ENCODE results near the gene FXYD1.

Gene FXYD1

DNA sequence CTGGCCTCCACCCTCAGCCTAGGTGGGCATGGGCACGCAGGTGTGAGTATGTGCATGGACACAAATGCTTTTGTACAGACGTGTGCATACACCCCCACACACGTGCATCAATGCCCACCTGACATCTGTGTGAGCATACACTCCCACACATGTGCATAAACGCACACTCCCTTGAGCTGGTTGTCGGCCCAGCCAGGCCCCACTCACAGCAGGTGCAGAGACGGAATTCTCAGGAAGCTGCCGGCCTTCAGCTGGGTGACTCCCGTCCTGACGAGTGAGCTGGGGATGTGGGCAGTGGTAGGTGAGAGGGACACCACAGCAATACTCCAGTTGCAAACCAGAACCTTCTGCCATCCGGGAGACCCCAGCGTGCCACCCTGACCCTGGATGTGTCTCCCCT, 4.8 kb upstream of the FXYD1 start:
- WGBS, 2 experiments: 88 to 91% methylated on average over 11 of the region's 11 CpGs
- no peak overlapping the region for H3K27ac ChIP-seq (ENCODE audit: insufficient read depth, low read depth, low read length, poor library complexity, severe bottlenecking)
- H3K4me3 ChIP-seq (ENCODE audit: insufficient read depth, low read depth, low read length): no peak overlapping the region
- no peaks in the 10 kb centered on the region for H3K36me3 ChIP-seq (ENCODE audit: control insufficient read depth, insufficient read depth, low read length)
- no peaks in the 10 kb centered on the region for H3K9me3 ChIP-seq (ENCODE audit: control insufficient read depth, low read length)
- H3K4me1 ChIP-seq (ENCODE audit: control insufficient read depth, insufficient read depth, low read length): peaks cover 31% of the 10 kb centered on the region
- no peaks in the 10 kb centered on the region for H3K27me3 ChIP-seq (ENCODE audit: control insufficient read depth, insufficient read depth, low read length, poor library complexity, severe bottlenecking)

DNA sequence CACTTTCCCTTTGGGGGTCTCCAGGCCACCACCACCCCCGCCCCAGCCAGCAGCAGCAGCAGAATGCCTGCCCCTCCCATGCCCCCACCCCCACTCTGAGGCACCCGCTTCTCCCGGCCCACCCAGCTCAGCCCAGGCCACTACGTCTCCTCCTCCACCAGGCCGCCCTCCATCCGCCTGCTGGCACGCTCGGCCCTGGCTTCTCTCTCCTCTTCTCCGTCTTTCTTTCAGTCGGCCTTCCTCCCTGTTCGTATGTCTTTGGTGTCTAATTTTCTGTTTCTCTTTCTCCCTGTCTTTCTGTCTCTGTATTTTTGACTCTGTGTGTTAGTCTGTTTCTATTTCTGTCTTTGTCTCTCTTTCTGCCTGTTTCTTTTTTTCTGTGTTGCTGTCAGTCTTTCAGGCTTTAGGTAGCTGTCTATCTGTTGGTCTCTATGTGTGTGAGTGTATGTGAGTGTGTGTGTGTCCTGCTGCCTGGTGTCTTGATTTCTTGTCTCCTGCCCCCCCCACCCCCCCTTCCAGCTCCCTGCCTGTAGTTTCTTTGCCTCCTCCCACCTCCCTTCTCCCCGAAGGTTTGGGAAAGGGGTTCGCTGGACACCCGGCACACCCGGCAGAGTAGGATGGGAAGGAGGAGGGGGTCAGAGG, 3.9 kb upstream of the FXYD1 start, which contains the start of gene LGI4:
TSS of gene LGI4 (minus strand) at position 459 of the 642 bp plus-strand sequence. CDS start at position 80, 379 bp downstream.
- Histone ChIP-seq H3K27me3 (ENCODE audit: control insufficient read depth, insufficient read depth, low read length, poor library complexity, severe bottlenecking) (no peaks in the 10 kb centered on the region), H3K9me3 (ENCODE audit: control insufficient read depth, low read length) (no peaks in the 10 kb centered on the region), H3K27ac (ENCODE audit: insufficient read depth, low read depth, low read length, poor library complexity, severe bottlenecking) (no peak within 1 kb of the TSS), H3K4me1 (ENCODE audit: control insufficient read depth, insufficient read depth, low read length) (peaks cover 40% of the 10 kb centered on the region), H3K4me3 (ENCODE audit: insufficient read depth, low read depth, low read length) (peak within 1 kb of the TSS; percentile 17), H3K36me3 (ENCODE audit: control insufficient read depth, insufficient read depth, low read length) (no peaks in the 10 kb centered on the region)
- WGBS, 2 experiments: 55 to 57% methylated on average over 10 to 14 of the region's 15 CpGs

DNA sequence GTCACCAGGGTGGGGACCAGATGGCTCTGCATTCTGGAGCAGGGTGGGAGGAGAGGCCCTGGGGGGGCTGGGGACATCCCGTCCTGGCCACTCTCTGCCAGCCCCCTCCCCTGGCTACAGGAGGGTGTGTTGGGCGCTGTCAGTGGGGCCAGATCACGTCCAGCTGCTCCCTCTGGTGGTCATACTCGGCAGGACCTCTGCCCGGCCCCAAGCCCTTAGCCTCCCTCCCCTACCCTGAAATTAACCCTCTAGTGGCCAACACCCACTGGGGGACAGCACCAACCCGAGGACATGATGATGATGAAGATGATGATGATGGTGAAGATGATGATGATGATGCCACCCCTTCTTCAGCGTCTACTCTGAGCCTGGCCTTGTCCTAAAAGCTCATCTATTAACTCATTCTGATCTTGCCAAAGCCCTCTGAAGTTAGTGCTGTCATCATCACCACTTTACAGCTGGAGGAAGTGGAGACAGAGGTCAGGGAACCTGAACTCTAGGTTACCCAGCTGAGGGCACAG, 3.2 kb upstream of the FXYD1 start:
- WGBS, 2 experiments: 0% methylated on average over 6 to 7 of the region's 7 CpGs
- Histone ChIP-seq H3K27ac (ENCODE audit: insufficient read depth, low read depth, low read length, poor library complexity, severe bottlenecking) (no peak overlapping the region), H3K4me1 (ENCODE audit: control insufficient read depth, insufficient read depth, low read length) (peaks cover 47% of the 10 kb centered on the region)

DNA sequence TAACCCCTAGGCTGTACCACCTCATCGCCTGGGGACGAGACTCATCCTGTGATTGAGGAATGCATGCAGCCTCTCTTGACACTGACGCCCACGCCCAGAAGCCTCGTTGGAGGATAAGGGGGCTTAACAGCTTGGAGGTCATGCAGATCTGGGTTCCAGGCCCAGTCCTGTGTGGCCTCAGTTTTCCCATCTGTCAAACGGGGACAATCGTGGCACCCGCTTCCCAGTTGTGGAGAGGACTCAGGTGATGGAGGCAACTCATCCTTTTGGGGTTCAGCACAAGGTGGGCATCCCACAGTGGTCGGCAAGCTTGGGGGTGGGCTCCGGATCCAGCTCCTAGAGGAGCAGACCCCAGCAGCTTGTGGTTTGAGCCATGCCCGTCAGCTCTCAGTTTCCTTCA, 2.4 kb upstream of the FXYD1 start:
- H3K4me3 ChIP-seq (ENCODE audit: insufficient read depth, low read depth, low read length): no peak overlapping the region
- H3K27ac ChIP-seq (ENCODE audit: insufficient read depth, low read depth, low read length, poor library complexity, severe bottlenecking): no peak overlapping the region
- H3K27me3 ChIP-seq (ENCODE audit: control insufficient read depth, insufficient read depth, low read length, poor library complexity, severe bottlenecking): no peaks in the 10 kb centered on the region
- H3K9me3 ChIP-seq (ENCODE audit: control insufficient read depth, low read length): no peaks in the 10 kb centered on the region
- H3K36me3 ChIP-seq (ENCODE audit: control insufficient read depth, insufficient read depth, low read length): no peaks in the 10 kb centered on the region
- WGBS, 2 experiments: 88 to 90% methylated on average over 11 of the region's 11 CpGs
- H3K4me1 ChIP-seq (ENCODE audit: control insufficient read depth, insufficient read depth, low read length): peaks cover 53% of the 10 kb centered on the region

More for the DNA sequence above, 3.2 kb upstream of the FXYD1 start:
- Histone ChIP-seq H3K4me3 (ENCODE audit: insufficient read depth, low read depth, low read length) (peak overlapping the region; percentile 17), H3K9me3 (ENCODE audit: control insufficient read depth, low read length) (no peaks in the 10 kb centered on the region), H3K27me3 (ENCODE audit: control insufficient read depth, insufficient read depth, low read length, poor library complexity, severe bottlenecking) (no peaks in the 10 kb centered on the region), H3K36me3 (ENCODE audit: control insufficient read depth, insufficient read depth, low read length) (no peaks in the 10 kb centered on the region)

DNA sequence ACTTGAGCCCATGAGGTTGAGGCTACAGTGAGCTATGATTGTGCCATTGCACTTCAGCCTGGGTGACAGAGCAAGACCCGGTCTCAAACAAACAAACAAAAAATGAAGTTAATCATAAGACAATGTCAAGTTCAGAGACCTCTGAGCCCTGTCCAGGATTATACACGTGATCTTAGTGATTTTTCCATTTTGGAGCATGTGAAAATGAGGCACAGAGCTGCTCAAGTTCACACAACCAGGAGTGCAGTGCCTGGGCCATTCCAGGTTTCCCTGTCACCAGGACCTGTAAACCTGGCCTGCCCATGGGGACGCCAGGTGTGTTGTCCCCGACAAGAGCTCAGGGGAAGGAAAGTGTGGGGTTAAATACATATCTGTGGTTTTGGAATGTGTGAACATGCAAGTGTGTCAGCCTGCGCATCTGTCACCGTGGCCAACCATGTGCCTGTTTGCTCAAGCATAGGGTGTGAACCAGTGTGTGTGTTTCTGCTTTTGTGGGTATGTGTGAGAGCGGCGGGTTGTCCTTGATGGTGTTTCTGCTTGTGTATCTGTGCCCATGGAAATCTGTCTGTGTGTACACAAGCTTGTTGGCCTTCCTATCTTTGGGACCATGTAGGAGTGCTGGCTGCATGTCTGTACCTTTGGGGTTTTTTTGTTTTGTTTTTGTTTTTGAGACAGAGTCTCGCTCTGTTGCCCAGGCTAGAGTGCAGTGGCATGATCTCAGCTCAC, 1.5 kb upstream of the FXYD1 start:
- Histone ChIP-seq H3K9me3 (ENCODE audit: control insufficient read depth, low read length) (no peaks in the 10 kb centered on the region), H3K36me3 (ENCODE audit: control insufficient read depth, insufficient read depth, low read length) (no peaks in the 10 kb centered on the region), H3K4me3 (ENCODE audit: insufficient read depth, low read depth, low read length) (no peak overlapping the region), H3K27ac (ENCODE audit: insufficient read depth, low read depth, low read length, poor library complexity, severe bottlenecking) (no peak overlapping the region), H3K4me1 (ENCODE audit: control insufficient read depth, insufficient read depth, low read length) (peaks cover 56% of the 10 kb centered on the region), H3K27me3 (ENCODE audit: control insufficient read depth, insufficient read depth, low read length, poor library complexity, severe bottlenecking) (peaks cover 9% of the 10 kb centered on the region)
- 92 to 94% methylated on average over 9 of the region's 9 CpGs for WGBS, 2 experiments

DNA sequence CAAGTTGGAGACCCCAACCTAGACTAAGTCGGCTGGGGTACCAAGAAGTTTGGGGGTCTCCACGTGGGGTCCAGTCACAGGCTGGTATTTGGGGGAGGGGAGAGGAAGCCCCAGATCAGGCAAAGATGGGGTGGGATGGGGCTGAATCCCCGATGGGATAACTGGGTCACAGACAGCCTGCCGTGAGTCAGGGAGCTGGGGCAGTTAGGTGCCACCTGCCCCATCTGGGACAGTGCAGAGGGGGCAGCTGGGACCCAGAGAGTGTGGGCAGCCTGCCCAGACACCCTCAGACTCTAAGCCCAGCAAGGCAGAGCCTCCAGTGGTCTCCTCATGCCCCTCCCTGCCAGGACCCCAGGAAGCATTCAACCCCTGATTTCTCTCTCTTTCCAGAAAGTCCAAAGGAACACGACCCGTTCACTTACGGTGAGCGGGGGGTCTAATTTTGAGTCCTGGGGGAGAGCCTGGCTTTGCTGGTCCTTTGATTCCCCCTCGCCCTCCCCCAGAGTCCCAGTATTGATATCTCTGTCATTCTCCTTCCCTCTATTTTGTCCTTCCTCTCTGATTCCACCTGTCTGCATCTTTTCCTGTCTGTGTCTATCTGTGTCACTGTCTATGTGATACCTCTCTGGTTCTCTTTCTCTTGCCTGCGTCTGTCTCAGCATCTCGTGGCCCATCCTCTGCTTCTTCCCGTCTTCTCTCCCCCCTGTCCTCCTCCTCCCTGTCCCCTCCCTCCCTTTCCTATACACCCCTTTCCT, 1.8 kb downstream of the FXYD1 start:
- 83 to 85% methylated on average over 12 of the region's 12 CpGs for WGBS, 2 experiments
- Histone ChIP-seq H3K9me3 (ENCODE audit: control insufficient read depth, low read length) (no peaks in the 10 kb centered on the region), H3K4me3 (ENCODE audit: insufficient read depth, low read depth, low read length) (no peak overlapping the region), H3K4me1 (ENCODE audit: control insufficient read depth, insufficient read depth, low read length) (peaks cover 58% of the 10 kb centered on the region), H3K36me3 (ENCODE audit: control insufficient read depth, insufficient read depth, low read length) (no peaks in the 10 kb centered on the region), H3K27ac (ENCODE audit: insufficient read depth, low read depth, low read length, poor library complexity, severe bottlenecking) (no peak overlapping the region), H3K27me3 (ENCODE audit: control insufficient read depth, insufficient read depth, low read length, poor library complexity, severe bottlenecking) (peaks cover 34% of the 10 kb centered on the region)

DNA sequence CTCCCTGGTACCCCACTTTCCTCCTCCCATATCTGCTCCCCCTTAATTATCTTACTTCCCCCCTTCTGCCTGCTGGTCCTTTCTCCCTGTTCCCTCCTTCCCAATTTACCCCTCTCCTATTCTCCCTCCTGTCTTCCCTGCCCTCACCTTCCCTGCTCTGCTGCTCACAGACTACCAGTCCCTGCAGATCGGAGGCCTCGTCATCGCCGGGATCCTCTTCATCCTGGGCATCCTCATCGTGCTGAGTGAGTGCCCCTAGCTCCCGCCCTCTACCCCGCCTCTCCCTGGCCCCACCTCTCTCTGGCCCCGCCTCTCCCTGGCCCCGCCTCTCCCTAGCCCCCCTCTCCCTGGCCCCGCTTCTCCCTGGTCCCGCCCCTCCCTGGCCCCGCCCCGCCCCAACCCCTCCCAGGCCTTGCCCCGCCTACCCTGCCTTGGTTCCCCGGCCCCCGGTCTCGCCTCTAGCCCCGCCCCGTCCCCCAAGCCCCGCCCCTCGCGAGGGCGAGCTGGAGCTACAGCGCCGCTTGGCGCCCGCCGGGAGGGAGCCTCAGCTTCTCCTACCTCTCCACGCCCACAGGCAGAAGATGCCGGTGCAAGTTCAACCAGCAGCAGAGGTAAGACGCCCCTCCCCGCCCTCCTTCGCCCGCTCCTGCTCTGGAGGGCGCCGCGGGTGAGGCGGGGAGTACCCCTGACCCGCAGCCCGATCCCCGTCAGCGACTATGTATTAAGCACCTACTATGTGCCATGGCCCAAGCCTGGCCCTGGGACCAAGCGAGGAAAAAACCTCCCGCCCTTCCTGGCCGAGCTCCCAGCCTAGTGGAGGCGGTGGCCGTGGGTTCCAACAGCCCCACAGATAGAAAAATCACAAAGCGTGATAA, 2.6 kb downstream of the FXYD1 start:
- Histone ChIP-seq H3K4me1 (ENCODE audit: control insufficient read depth, insufficient read depth, low read length) (peaks cover 53% of the 10 kb centered on the region), H3K4me3 (ENCODE audit: insufficient read depth, low read depth, low read length) (no peak overlapping the region)

DNA sequence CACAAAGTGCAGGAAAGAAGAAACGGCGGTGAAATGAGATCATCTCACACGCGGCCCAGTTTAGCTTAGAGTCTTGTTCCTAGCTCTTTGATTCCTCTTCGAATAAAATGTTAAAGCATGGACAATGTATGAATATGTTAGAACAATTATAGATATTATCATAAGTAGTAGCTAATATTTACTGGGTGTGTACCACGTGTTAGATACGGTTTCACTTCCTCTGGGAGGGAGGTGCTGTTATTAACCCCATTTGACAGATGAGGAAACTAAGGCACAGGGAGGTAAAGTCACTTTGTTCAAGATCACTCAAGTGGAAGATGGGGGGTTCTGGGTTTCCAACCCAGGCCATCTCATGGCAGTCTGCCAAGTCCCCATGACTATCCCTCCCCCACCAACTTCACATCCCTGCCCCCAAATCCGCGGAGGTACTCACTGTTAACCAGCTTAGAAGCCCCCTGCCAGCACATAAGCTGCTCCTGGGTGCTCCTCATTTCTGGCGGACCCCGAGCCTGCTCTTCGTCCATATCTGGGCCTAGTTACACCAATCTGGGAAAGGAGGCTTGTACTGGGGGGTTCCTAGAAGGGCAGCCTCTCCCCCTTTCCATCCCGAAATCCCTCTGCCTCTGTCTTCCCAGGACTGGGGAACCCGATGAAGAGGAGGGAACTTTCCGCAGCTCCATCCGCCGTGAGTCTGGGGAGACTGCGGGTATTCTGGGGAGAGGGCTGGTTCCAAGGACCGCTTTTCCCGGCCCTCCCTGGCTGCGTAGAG, 3.4 kb downstream of the FXYD1 start:
- Histone ChIP-seq H3K4me1 (ENCODE audit: control insufficient read depth, insufficient read depth, low read length) (peaks cover 53% of the 10 kb centered on the region), H3K4me3 (ENCODE audit: insufficient read depth, low read depth, low read length) (peak overlapping the region; percentile 31), H3K27me3 (ENCODE audit: control insufficient read depth, insufficient read depth, low read length, poor library complexity, severe bottlenecking) (peaks cover 34% of the 10 kb centered on the region), H3K9me3 (ENCODE audit: control insufficient read depth, low read length) (no peaks in the 10 kb centered on the region), H3K27ac (ENCODE audit: insufficient read depth, low read depth, low read length, poor library complexity, severe bottlenecking) (no peak overlapping the region), H3K36me3 (ENCODE audit: control insufficient read depth, insufficient read depth, low read length) (no peaks in the 10 kb centered on the region)
- 13 to 14% methylated on average over 20 to 21 of the region's 21 CpGs for WGBS, 2 experiments

More for the DNA sequence above, 2.6 kb downstream of the FXYD1 start:
- peaks cover 34% of the 10 kb centered on the region for H3K27me3 ChIP-seq (ENCODE audit: control insufficient read depth, insufficient read depth, low read length, poor library complexity, severe bottlenecking)
- WGBS, 2 experiments: 4% methylated on average over 44 to 46 of the region's 48 CpGs
- H3K9me3 ChIP-seq (ENCODE audit: control insufficient read depth, low read length): no peaks in the 10 kb centered on the region
- no peak overlapping the region for H3K27ac ChIP-seq (ENCODE audit: insufficient read depth, low read depth, low read length, poor library complexity, severe bottlenecking)
- H3K36me3 ChIP-seq (ENCODE audit: control insufficient read depth, insufficient read depth, low read length): no peaks in the 10 kb centered on the region

DNA sequence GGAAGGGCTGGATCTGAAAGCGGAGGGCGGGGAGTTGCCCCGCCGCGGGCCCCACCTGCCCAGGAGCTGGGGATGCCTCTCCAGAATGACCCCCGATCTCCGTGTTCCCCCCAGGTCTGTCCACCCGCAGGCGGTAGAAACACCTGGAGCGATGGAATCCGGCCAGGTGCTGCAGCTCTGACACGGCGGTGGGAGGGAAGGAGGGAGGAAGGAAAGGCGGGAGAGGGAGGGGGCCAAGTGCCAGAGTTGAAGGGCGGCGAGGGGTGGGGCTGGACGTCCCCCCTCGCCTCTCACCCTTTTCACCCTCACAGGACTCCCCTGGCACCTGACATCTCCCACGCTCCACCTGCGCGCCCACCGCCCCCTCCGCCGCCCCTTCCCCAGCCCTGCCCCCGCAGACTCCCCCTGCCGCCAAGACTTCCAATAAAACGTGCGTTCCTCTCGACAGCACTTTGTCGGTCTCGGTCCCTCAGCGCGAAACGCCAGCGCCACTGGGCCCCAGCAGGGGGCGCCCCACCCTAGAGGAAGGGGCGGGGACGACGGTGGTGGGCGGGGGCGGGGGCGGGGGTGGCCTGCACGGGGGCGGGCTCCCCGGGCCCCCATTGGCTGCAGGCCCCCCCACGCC, 4.1 kb downstream of the FXYD1 start:
- H3K36me3 ChIP-seq (ENCODE audit: control insufficient read depth, insufficient read depth, low read length): no peaks in the 10 kb centered on the region
- H3K9me3 ChIP-seq (ENCODE audit: control insufficient read depth, low read length): no peaks in the 10 kb centered on the region
- H3K4me1 ChIP-seq (ENCODE audit: control insufficient read depth, insufficient read depth, low read length): peaks cover 53% of the 10 kb centered on the region
- H3K4me3 ChIP-seq (ENCODE audit: insufficient read depth, low read depth, low read length): peak overlapping the region; percentile 35
- peaks cover 34% of the 10 kb centered on the region for H3K27me3 ChIP-seq (ENCODE audit: control insufficient read depth, insufficient read depth, low read length, poor library complexity, severe bottlenecking)
- no peak overlapping the region for H3K27ac ChIP-seq (ENCODE audit: insufficient read depth, low read depth, low read length, poor library complexity, severe bottlenecking)
- 0 to 1% methylated on average over 44 to 45 of the region's 46 CpGs for WGBS, 2 experiments

All from ectodermal cell (in vitro differentiated cells).